Mammary epithelial cell (primary cell): ENCODE results near the gene CFAP53.

Source experiments
- CTCF ChIP-seq, 2 donors: IDR thresholded peaks in 1 of 2; conservative IDR thresholded peaks in 1 of 2; 2 replicates each; pipeline ENCODE4 v1.5.1; 2011 to 2012; ENCODE audit warnings: inconsistent platforms in 2 of 2, low read length in 2 of 2, mild to moderate bottlenecking in 2 of 2, control low read depth in 1 of 2, low read depth in 1 of 2; ENCODE audit not compliant: insufficient read depth in 1 of 2; ENCODE audit errors: extremely low read depth in 1 of 2
- EZH2 ChIP-seq: IDR thresholded peaks from 2 replicates; pipeline ENCODE4 v1.6.1; 2012; ENCODE audit warnings: low read length, inconsistent platforms, borderline replicate concordance

DNA sequence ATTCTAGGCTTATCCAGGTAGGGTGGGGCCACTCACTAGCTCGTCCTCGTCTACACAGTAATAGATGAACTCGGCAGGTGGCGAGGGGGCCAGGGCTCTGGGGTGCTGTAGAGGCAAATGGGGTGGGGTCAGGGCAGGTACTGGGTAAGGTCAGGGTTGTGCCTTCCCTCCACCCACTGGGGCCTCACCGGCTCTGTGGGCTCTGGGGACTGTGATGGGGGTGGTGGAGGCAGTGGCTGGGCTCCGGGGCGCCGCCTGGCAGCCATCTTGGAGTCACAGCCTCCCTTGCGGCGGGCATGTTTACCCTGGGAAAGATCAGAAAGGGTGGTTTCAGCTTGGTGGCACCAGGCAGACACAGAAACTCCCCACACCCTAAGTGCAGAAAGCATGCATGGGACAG, 8.6 kb upstream of the CFAP53 start:
- TF ChIP-seq CTCF (conservative IDR thresholded peaks at IDR 0.05 in 1 of 2, IDR thresholded peaks at IDR 0.05 in 1 of 2; ENCODE audit: extremely low read depth in 1 of 2, insufficient read depth in 1 of 2, low read depth in 1 of 2, low read length in 2 of 2) (no peak), EZH2 (no peak)
